OCI-LY7 (cell line): Measurements from ENCODE around the gene NCAM2.

Source experiments
- EZH2phosphoT487 ChIP-seq: fragments of 200-600 bp; sonication (generic); IDR thresholded peaks from 2 replicates; pipeline ENCODE4 v1.6.1; 2018; ENCODE audit warnings: low read depth, borderline replicate concordance, mild to moderate bottlenecking, mixed run types, antibody characterized with exemption, low read length, moderate library complexity, mixed read lengths
- TF ChIP-seq, protein P1 (sequence below): fragments of 200-600 bp; sonication (generic); conservative IDR thresholded peaks from 2 replicates; pipeline ENCODE4 v1.5.1; 2014; ENCODE audit warnings: mild to moderate bottlenecking, antibody characterized with exemption, low read length, moderate library complexity, mixed read lengths

GRCh38 chr21:21460979-21461378, 462.8 kb downstream of the NCAM2 start:
- TF ChIP-seq, protein P1, sequence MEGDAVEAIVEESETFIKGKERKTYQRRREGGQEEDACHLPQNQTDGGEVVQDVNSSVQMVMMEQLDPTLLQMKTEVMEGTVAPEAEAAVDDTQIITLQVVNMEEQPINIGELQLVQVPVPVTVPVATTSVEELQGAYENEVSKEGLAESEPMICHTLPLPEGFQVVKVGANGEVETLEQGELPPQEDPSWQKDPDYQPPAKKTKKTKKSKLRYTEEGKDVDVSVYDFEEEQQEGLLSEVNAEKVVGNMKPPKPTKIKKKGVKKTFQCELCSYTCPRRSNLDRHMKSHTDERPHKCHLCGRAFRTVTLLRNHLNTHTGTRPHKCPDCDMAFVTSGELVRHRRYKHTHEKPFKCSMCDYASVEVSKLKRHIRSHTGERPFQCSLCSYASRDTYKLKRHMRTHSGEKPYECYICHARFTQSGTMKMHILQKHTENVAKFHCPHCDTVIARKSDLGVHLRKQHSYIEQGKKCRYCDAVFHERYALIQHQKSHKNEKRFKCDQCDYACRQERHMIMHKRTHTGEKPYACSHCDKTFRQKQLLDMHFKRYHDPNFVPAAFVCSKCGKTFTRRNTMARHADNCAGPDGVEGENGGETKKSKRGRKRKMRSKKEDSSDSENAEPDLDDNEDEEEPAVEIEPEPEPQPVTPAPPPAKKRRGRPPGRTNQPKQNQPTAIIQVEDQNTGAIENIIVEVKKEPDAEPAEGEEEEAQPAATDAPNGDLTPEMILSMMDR, result no peak
- no peak for TF ChIP-seq EZH2phosphoT487
